Vagina (tissue), 2 donors: Measurements from ENCODE around the gene ZCCHC14.

Experiments
- CTCF ChIP-seq, 3 experiments: fragments of 450-650 bp in 2 of 3; fragments of 200-600 bp in 1 of 3; sonication (generic) in 1 of 3; IDR thresholded peaks; one replicate each; pipeline ENCODE4 v1.5.1; 2017 to 2019; ENCODE audit warnings: antibody characterized with exemption in 3 of 3, mild to moderate bottlenecking in 2 of 3, moderate library complexity in 2 of 3
- POLR2A ChIP-seq, 2 donors: fragments of 450-650 bp; IDR thresholded peaks; one replicate each; pipeline ENCODE4 v1.6.1; 2017; ENCODE audit warnings: antibody characterized with exemption in 2 of 2, mild to moderate bottlenecking in 2 of 2, moderate library complexity in 2 of 2
- POLR2AphosphoS5 ChIP-seq, 2 donors: sonication (generic); formaldehyde crosslinking; IDR thresholded peaks; one replicate each; pipeline ENCODE4 v1.9.0; 2017; ENCODE audit warnings: antibody characterized with exemption in 2 of 2, mild to moderate bottlenecking in 2 of 2, low read depth in 1 of 2; ENCODE audit not compliant: insufficient read depth in 1 of 2

DNA sequence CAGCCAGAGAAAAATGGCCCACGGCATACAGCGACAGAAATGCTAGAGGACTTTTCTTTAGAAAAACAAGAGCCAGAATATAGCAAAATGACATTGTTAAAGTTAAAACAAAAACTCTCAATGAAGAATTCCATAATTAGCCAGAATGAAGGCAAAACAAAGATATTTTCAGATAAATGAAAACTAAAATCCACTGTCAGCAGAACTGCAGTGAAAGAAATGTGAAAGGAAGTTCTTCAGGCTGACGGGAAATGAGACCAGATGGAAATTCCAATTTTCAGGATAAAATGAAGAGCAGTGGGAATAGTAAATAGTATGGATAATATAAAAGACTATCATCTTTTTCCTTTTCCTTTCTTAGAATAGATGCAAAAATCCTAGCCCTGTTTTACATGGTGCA is 38.4 kb downstream of the ZCCHC14 start:
- no peak for TF ChIP-seq POLR2A (IDR thresholded peaks at IDR 0.05)
- no peak for TF ChIP-seq CTCF (IDR thresholded peaks at IDR 0.05)
- no peak for TF ChIP-seq POLR2AphosphoS5 (IDR thresholded peaks at IDR 0.05; ENCODE audit: insufficient read depth in 1 of 2, low read depth in 1 of 2)
